K562 (cell line): Measurements from ENCODE around the gene TSPAN1. TPM values are rescaled to one million over a fixed set of nuclear protein-coding genes. Genes with fewer than 3 reads are reported as not detected.

Experiments
- CHCHD3 ChIP-seq: fragments of 250-450 bp; sonication (Bioruptor Pico); IDR thresholded peaks from 2 replicates; pipeline ENCODE4 v2.1.2; 2022; ENCODE audit warnings: mild to moderate bottlenecking
- DDX20 ChIP-seq: fragments of 450-650 bp; IDR thresholded peaks from 2 replicates; pipeline ENCODE4 v1.6.1; 2016; ENCODE audit warnings: missing genetic modification characterization, low read depth, mild to moderate bottlenecking, missing compliant biosample characterization, moderate library complexity
- EP400 ChIP-seq: fragments of 450-650 bp; IDR thresholded peaks from 2 replicates; pipeline ENCODE4 v1.6.1; 2017; ENCODE audit warnings: antibody characterized with exemption, mild to moderate bottlenecking, moderate library complexity
- GMEB1 ChIP-seq: fragments of 250-450 bp; sonication (Bioruptor Pico); IDR thresholded peaks from 2 replicates; pipeline ENCODE4 v1.4.0; 2020; ENCODE audit warnings: mild to moderate bottlenecking
- HMG20B ChIP-seq: fragments of 250-450 bp; sonication (Bioruptor Pico); IDR thresholded peaks from 2 replicates; pipeline ENCODE4 v1.5.0; 2021; ENCODE audit warnings: mild to moderate bottlenecking
- NR2C1 ChIP-seq, 2 experiments: fragments of 450-650 bp; IDR thresholded peaks; 2 replicates each; pipeline ENCODE4 v1.6.1; 2017; ENCODE audit warnings: mild to moderate bottlenecking in 2 of 2, antibody characterized with exemption in 1 of 2, inconsistent platforms in 1 of 2, missing compliant biosample characterization in 1 of 2, missing genetic modification characterization in 1 of 2
- RUNX1 ChIP-seq: sonication (generic); IDR thresholded peaks from 2 replicates; pipeline ENCODE4 v1.6.1; 2016; ENCODE audit warnings: antibody characterized with exemption, low read depth
- SRSF1 ChIP-seq: fragments of 200-400 bp; formaldehyde crosslinking; IDR thresholded peaks from 2 replicates; pipeline ENCODE4 v1.6.1; 2017; ENCODE audit warnings: mild to moderate bottlenecking, low read depth, low read length, moderate library complexity
- ZBTB40 ChIP-seq, 2 experiments: fragments of 450-650 bp in 1 of 2; sonication (generic) in 1 of 2; formaldehyde crosslinking in 1 of 2; IDR thresholded peaks; 2 replicates each; pipeline versions ENCODE4 v1.7.1 to v1.9.0; 2016 to 2022; ENCODE audit warnings: inconsistent platforms in 1 of 2, mild to moderate bottlenecking in 1 of 2, missing genetic modification reagents in 1 of 2
- polyA plus RNA-seq, 8 experiments: library from polyadenylated mRNA; depleted of rRNA in 4 of 8; stranded (reverse) in 5 of 8; unstranded in 3 of 8; fragments of >200 nt; fragmentation: Nextera tagmentation in 2 of 8; fragmentation: Illumina TruSeq in 1 of 8; extraction: Ambion mirVana in 2 of 8; extraction: Trizol in 1 of 8; gene quantifications; 2 replicates each; pipeline versions ENCODE4 v1.2.1 to v1.2.3, GENCODE V29; 2011 to 2014; ENCODE audit warnings: inconsistent platforms in 1 of 8, missing spikeins in 1 of 8
- total RNA-seq, 7 experiments: library from RNA; depleted of rRNA in 6 of 7; stranded (reverse); fragments of >200 nt in 6 of 7; fragmentation: Illumina TruSeq in 2 of 7; extraction: Trizol in 2 of 7; gene quantifications; 2 replicates each; pipeline versions ENCODE4 v1.2.1 to v1.2.3, GENCODE V29; 2011 to 2021; ENCODE audit warnings: low replicate concordance in 1 of 7
- TF ChIP-seq, protein P1 (sequence below): IDR thresholded peaks from 2 replicates; pipeline ENCODE4 v1.6.1; 2014; ENCODE audit warnings: antibody characterized with exemption
- TF ChIP-seq, protein P2 (sequence below): sonication (generic); formaldehyde crosslinking; IDR thresholded peaks from 2 replicates; pipeline ENCODE4 v1.8.1; 2023; ENCODE audit warnings: mild to moderate bottlenecking, missing genetic modification reagents

Gene TSPAN1
- total and polyA plus RNA-seq, 9 of the 15 experiments (the other 6 are each of a cell fraction or from before 2014, with no cell fraction given): 0.58 TPM; not detected in 8

- TF ChIP-seq SRSF1 (no peak), NR2C1 (IDR thresholded peaks at IDR 0.05) (peak; percentile 80), NR2C1 (tag; IDR thresholded peaks at IDR 0.05) (peak; percentile 81), CHCHD3 (CRISPR knock-in tag) (no peak), EP400 (peak; percentile 36; the same call in 1 of the 2 replicates), HMG20B (CRISPR knock-in tag) (no peak), RUNX1 (no peak), GMEB1 (0 out of 2 replicates have a peak, but pooled peaks have one; percentile 19), DDX20 (no peak), ZBTB40 (IDR thresholded peaks at IDR 0.05) (no peak; the same call in 1 of the 2 replicates), ZBTB40 (CRISPR knock-in tag; IDR thresholded peaks at IDR 0.05) (no peak)
- TF ChIP-seq, protein P1, sequence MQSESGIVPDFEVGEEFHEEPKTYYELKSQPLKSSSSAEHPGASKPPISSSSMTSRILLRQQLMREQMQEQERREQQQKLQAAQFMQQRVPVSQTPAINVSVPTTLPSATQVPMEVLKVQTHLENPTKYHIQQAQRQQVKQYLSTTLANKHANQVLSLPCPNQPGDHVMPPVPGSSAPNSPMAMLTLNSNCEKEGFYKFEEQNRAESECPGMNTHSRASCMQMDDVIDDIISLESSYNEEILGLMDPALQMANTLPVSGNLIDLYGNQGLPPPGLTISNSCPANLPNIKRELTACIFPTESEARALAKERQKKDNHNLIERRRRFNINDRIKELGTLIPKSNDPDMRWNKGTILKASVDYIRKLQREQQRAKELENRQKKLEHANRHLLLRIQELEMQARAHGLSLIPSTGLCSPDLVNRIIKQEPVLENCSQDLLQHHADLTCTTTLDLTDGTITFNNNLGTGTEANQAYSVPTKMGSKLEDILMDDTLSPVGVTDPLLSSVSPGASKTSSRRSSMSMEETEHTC: no peak
- TF ChIP-seq, protein P2, sequence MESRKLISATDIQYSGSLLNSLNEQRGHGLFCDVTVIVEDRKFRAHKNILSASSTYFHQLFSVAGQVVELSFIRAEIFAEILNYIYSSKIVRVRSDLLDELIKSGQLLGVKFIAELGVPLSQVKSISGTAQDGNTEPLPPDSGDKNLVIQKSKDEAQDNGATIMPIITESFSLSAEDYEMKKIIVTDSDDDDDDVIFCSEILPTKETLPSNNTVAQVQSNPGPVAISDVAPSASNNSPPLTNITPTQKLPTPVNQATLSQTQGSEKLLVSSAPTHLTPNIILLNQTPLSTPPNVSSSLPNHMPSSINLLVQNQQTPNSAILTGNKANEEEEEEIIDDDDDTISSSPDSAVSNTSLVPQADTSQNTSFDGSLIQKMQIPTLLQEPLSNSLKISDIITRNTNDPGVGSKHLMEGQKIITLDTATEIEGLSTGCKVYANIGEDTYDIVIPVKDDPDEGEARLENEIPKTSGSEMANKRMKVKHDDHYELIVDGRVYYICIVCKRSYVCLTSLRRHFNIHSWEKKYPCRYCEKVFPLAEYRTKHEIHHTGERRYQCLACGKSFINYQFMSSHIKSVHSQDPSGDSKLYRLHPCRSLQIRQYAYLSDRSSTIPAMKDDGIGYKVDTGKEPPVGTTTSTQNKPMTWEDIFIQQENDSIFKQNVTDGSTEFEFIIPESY (CRISPR knock-in tag): 0 out of 2 replicates have a peak, but pooled peaks have one; percentile 28
Observed at GRCh38 chr1:46197964-46198811, 23.3 kb downstream of the TSPAN1 start, which contains the start of gene POMGNT1 (continued).
